Measurements from ENCODE around the gene DPPA5. TPM values are rescaled to one million over a fixed set of nuclear protein-coding genes. Genes with fewer than 3 reads are reported as not detected.

Gene DPPA5, protein sequence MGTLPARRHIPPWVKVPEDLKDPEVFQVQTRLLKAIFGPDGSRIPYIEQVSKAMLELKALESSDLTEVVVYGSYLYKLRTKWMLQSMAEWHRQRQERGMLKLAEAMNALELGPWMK
- total RNA-seq (not detected), polyA plus RNA-seq (not detected)
- long read RNA-seq, donor 1: 0 reads
- long read RNA-seq, donor 2: 0 reads

DNA sequence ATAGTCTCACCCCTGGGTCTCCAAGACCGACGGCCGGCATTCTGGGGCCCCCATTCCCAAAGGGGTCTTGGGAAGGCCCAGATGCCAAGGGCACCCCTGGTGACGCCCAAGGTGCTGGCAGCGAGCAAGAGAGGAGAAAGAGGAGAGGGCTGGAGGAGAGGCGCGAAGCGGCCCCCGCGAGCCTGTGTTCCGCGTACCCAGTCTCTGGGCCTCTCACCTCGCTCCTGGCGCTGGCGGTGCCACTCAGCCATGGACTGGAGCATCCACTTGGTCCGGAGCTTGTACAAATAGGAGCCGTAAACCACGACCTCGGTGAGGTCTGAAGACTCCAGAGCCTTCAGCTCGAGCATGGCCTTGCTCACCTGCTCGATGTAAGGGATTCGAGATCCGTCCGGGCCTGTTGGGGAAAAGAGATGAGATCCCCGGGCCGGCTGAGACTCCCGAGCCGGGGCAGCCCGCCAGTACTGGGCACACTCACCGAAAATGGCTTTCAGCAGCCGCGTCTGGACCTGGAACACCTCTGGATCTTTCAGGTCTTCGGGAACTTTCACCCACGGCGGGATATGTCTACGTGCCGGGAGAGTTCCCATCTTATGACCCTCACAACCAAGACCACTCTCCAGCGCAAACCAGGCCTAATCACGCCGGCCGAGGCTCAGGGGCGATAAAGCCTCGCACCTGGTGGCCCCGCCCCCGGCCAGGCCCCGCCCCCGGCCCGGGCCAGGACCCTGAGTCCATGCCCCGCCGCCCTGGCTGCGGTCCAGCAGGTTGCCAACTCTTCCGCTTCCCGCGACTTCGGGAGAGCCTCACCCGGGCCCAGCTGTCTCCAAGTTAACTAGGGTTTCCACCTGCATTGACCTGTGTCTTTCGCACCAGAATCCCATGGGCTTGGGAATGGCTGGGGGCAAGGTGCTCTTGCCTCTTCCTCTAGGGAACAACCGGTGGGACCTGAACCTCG, at the start of gene DPPA5:
Gene DPPA5, minus strand, starts transcription at position 641 of the 958 bp plus-strand sequence. Its CDS starts 51 bp downstream, at position 590.
- Histone ChIP-seq H3K36me3 (ENCODE audit: insufficient read depth in 1 of 2, low read depth in 1 of 2) (no peaks in the 10 kb centered on the region), H3K4me3 (no peak within 1 kb of the TSS), H3K4me1 (no peaks in the 10 kb centered on the region), H3K27me3 (ENCODE audit: insufficient read depth in 3 of 3, low read length in 2 of 3) (no peaks in the 10 kb centered on the region), H3K9me3 (no peaks in the 10 kb centered on the region), H3K27ac (no peak within 1 kb of the TSS)
- no peak for ATAC-seq
- no peak for DNase-seq
- WGBS, 3 donors: 76 to 92% (median 85%) methylated on average over 55 to 59 of the region's 59 CpGs
- TF ChIP-seq, protein P1, sequence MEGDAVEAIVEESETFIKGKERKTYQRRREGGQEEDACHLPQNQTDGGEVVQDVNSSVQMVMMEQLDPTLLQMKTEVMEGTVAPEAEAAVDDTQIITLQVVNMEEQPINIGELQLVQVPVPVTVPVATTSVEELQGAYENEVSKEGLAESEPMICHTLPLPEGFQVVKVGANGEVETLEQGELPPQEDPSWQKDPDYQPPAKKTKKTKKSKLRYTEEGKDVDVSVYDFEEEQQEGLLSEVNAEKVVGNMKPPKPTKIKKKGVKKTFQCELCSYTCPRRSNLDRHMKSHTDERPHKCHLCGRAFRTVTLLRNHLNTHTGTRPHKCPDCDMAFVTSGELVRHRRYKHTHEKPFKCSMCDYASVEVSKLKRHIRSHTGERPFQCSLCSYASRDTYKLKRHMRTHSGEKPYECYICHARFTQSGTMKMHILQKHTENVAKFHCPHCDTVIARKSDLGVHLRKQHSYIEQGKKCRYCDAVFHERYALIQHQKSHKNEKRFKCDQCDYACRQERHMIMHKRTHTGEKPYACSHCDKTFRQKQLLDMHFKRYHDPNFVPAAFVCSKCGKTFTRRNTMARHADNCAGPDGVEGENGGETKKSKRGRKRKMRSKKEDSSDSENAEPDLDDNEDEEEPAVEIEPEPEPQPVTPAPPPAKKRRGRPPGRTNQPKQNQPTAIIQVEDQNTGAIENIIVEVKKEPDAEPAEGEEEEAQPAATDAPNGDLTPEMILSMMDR (IDR thresholded peaks at IDR 0.05): no peak
- intact Hi-C loops (cut with DNase I): no loop called here

DNA sequence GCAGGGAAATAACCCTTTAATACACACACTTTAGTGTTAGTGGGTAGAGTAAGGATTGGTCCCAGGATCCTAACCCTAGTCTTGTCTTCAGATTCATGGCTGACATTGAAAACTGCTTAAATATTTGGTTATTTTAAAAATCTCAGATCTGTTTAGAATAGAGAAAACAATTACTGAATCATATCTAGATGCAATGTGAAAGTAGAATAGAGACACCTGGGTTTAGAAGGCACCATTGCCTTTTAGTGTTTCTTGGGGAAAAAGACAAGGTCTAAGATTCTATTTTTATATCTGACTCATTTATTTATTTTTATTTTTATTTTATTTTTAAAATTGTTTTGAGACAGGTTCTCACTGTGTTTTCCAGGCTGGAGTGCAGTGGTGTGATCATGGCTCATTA, 46.6 kb upstream of the DPPA5 start:
- TF ChIP-seq, protein P1 (IDR thresholded peaks at IDR 0.05): no peak
- DNase-seq (no peak), ATAC-seq (no peak)
- Histone ChIP-seq H3K4me1 (no peaks in the 10 kb centered on the region), H3K4me3 (no peak overlapping the region), H3K9me3 (no peaks in the 10 kb centered on the region), H3K27ac (no peak overlapping the region), H3K27me3 (ENCODE audit: insufficient read depth in 3 of 3, low read length in 2 of 3) (no peaks in the 10 kb centered on the region), H3K36me3 (ENCODE audit: insufficient read depth in 1 of 2, low read depth in 1 of 2) (no peaks in the 10 kb centered on the region)
- intact Hi-C loops (cut with DNase I): no loop called here

DNA sequence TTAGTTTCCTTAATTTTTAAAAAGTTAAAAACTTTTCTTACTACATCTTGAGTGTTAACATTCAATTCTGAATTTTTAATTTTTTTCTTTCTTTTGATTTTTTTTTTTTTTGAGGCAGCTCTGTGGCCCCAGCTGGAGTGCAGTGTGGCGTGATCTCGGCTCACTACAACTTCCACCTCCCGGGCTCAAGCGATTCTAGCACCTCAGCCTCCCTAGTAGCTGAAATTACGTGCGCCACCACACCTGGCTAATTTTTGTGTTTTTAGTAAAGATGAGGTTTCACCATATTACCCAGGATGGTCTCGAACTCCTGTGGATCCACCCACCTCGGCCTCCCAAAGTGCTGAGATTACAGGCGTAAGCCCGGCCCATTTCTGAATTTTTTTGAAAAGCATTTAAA, 41.8 kb upstream of the DPPA5 start:
- whole genome bisulfite sequencing, 3 donors: 95 to 96% (median 95%) methylated on average over 10 of the region's 10 CpGs
- no peaks in the 10 kb centered on the region for H3K4me1 ChIP-seq
- TF ChIP-seq, protein P1 (IDR thresholded peaks at IDR 0.05): no peak
- H3K36me3 ChIP-seq (ENCODE audit: insufficient read depth in 1 of 2, low read depth in 1 of 2): no peaks in the 10 kb centered on the region
- no peaks in the 10 kb centered on the region for H3K27me3 ChIP-seq (ENCODE audit: insufficient read depth in 3 of 3, low read length in 2 of 3)
- no peaks in the 10 kb centered on the region for H3K9me3 ChIP-seq
- no peak overlapping the region for H3K4me3 ChIP-seq
- no peak overlapping the region for H3K27ac ChIP-seq
- intact Hi-C loops (cut with DNase I): no loop called here
- ATAC-seq: no peak
- no peak for DNase-seq

DNA sequence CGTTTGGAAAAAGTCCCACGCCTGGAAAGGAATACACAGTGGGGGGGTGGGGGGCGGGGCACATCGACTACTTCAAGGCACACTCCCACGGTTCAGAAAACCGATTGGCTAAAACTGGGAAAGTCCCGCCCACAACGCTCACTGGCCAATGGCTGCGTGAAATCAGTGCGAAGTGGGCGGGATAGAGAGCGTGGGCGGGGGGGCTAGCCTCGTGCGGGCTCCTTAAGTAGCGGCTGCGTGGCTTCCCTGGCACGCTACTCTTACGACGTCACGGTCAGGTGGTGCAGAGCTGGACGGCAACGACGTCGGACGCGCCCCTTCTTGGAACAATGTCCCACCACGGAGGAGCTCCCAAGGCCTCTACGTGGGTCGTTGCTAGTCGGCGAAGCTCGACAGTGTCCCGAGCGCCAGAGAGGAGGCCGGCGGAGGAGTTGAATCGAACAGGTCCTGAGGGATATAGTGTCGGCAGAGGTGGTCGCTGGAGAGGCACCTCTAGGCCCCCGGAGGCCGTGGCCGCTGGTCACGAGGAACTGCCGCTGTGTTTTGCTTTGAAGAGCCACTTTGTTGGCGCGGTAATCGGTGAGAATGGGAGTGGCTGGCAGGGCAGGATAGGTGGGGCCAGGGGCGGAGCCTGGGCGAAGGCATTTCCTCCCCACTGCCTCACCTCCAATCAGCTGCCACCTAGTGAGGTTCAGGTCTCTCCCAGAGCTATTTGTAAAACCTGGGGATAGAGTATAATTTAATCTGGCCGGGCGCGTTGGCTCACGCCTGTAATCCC, 40.7 kb upstream of the DPPA5 start, which contains the start of gene DDX43:
Gene DDX43, plus strand, starts transcription at position 252 of the 778 bp plus-strand sequence. Its CDS starts 78 bp downstream, at position 330.
- Histone ChIP-seq H3K9me3 (no peaks in the 10 kb centered on the region), H3K4me3 (peak within 1 kb of the TSS; percentile 22), H3K36me3 (ENCODE audit: insufficient read depth in 1 of 2, low read depth in 1 of 2) (no peaks in the 10 kb centered on the region), H3K27me3 (ENCODE audit: insufficient read depth in 3 of 3, low read length in 2 of 3) (no peaks in the 10 kb centered on the region), H3K27ac (no peak within 1 kb of the TSS), H3K4me1 (no peaks in the 10 kb centered on the region)
- WGBS, 3 donors: 72 to 78% (median 74%) methylated on average over 54 of the region's 54 CpGs
- DNase-seq (peak; percentile 39 to 75), ATAC-seq (peak; percentile 27 to 83 (median 67))
- TF ChIP-seq, protein P1 (IDR thresholded peaks at IDR 0.05): no peak
- intact Hi-C loops (cut with DNase I): no loop called here
